ENCODE data around the gene SELENON.

The SELENON gene

GRCh38 chr1:25858906-25859789 is 59.2 kb downstream of the SELENON start, which contains the start of gene AUNIP:
Gene AUNIP, minus strand, starts transcription at chr1:25859457. Its CDS starts 100 bp downstream, at chr1:25859357.
- peak; percentile 90 for DNase-seq (ENCODE audit: low read depth)
- TF ChIP-seq, protein P1, sequence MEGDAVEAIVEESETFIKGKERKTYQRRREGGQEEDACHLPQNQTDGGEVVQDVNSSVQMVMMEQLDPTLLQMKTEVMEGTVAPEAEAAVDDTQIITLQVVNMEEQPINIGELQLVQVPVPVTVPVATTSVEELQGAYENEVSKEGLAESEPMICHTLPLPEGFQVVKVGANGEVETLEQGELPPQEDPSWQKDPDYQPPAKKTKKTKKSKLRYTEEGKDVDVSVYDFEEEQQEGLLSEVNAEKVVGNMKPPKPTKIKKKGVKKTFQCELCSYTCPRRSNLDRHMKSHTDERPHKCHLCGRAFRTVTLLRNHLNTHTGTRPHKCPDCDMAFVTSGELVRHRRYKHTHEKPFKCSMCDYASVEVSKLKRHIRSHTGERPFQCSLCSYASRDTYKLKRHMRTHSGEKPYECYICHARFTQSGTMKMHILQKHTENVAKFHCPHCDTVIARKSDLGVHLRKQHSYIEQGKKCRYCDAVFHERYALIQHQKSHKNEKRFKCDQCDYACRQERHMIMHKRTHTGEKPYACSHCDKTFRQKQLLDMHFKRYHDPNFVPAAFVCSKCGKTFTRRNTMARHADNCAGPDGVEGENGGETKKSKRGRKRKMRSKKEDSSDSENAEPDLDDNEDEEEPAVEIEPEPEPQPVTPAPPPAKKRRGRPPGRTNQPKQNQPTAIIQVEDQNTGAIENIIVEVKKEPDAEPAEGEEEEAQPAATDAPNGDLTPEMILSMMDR (conservative IDR thresholded peaks at IDR 0.05; ENCODE audit: low read depth, low read length) = no peak
- peak within 1 kb of the TSS; percentile 73 for H3K4me3 ChIP-seq (ENCODE audit: low read depth, low read length)

DNA sequence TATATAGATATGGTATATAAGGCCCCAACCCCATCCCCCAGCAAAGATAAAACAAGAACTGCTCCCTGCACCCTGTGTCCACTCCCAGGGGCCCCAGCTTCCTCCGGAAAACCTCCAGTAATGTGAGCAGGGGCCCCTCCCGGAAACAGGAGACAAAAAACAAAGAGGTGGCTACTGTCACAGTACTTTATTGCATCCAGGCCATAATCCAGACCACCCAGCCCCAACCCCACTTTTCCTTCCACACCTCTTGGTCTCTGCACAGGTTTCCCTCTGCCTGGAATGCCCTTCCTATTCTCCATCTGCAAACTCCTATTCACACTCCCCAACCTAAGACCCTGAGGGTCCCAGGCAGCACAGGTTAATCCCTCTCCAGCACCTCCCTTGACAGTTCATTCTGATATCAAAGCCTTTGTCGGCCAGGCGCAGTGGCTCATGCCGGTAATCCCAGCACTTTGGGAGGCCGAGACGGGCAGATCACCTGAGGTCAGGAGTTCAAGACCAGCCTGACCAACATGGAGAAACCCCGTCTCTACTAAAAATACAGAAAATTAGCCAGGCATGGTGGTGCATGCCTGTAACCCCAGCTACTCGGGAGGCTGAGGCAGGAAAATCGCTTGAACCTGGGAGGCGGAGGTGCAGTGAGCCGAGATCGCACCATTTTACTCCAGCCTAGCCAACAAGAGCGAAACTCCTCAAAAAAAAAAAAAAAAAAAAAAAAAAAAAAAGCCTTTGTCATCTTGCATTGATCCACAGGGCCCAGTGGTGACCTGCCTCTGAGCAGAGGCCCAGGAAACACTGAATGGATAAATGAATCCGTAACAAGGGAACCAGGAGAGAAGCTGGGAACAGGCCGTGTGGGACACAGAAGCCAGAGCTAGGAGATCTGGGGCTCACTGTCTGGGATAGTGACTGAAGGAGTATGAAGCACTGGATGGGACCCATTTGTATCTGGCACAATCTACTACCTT is 61.6 kb downstream of the SELENON start:
- TF ChIP-seq, protein P1 (conservative IDR thresholded peaks at IDR 0.05; ENCODE audit: low read depth, low read length) = no peak
- no peak for DNase-seq (ENCODE audit: low read depth)
- no peak overlapping the region for H3K4me3 ChIP-seq (ENCODE audit: low read depth, low read length)

GRCh38 chr1:25862785-25863485 is 62.9 kb downstream of the SELENON start:
- no peak for DNase-seq (ENCODE audit: low read depth)
- H3K4me3 ChIP-seq (ENCODE audit: low read depth, low read length) = no peak overlapping the region
- TF ChIP-seq, protein P1 (conservative IDR thresholded peaks at IDR 0.05; ENCODE audit: low read depth, low read length) = no peak

DNA sequence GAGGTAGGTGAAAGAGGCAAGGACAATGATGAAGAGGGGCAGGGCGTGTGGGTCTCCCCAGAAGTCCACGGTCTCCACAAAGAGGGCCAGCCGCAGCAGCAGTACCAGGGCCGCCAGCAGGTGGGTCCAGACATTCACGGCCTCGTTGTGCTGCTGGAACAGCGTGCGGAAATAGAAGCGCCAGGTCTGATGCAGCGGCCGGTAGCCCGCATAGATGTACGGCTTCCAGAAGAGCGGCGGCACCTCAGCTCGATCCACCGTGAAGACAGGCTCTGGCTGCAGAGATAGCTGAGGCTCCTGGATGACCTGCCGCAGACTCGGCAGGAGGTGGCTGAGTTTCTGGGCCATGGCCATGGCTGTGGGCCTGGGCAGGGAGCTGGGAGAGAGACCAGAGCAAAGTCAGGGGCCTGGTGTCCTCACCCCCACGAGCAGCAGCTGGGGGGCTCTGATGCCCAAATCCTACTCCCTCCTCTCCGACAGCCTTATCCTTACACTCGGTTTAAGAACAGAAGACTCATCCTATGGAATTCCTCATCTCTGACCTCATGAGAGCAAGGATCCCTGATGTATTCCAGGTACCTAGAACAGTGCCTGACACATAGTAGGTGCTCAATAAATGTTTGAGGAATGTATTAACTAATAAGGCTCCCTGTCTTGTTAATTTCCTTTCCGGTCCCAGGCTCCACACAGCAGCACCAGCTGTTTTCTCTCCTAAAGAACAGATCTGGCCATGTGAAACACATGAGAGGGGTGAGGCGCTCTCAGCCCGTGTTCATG is 63.7 kb downstream of the SELENON start:
- H3K4me3 ChIP-seq (ENCODE audit: low read depth, low read length) = no peak overlapping the region
- DNase-seq (ENCODE audit: low read depth) = no peak
- TF ChIP-seq, protein P1 (conservative IDR thresholded peaks at IDR 0.05; ENCODE audit: low read depth, low read length) = no peak

- DNase-seq (ENCODE audit: low read depth) = no peak
- TF ChIP-seq, protein P1 (conservative IDR thresholded peaks at IDR 0.05; ENCODE audit: low read depth, low read length) = no peak
- no peak overlapping the region for H3K4me3 ChIP-seq (ENCODE audit: low read depth, low read length)
Measured at GRCh38 chr1:25864434-25864833, 64.4 kb downstream of the SELENON start.

- no peak overlapping the region for H3K4me3 ChIP-seq (ENCODE audit: low read depth, low read length)
- no peak for DNase-seq (ENCODE audit: low read depth)
- TF ChIP-seq, protein P1 (conservative IDR thresholded peaks at IDR 0.05; ENCODE audit: low read depth, low read length) = no peak
Measured at GRCh38 chr1:25866288-25866687, 66.3 kb downstream of the SELENON start.

Measured in choroid plexus epithelial cell (primary cell).